Endometrial microvascular endothelial cells (primary cell): Measurements from ENCODE around the gene PTGES. TPM values are rescaled to one million over a fixed set of nuclear protein-coding genes. Genes with fewer than 3 reads are reported as not detected.
"Not testable (repeated sequence)": the region's sequence is repeated elsewhere in the genome, so short reads cannot be mapped to it uniquely, and the experiment has no call there.

ENCODE experiments used
- in situ Hi-C: cut with HindIII; loops from 2 replicates; pipeline ENCODE4 v1.10.0; 2017; ENCODE audit warnings: low sequenced_read_pairs, low pct_unique_long_range_greater_than_20kb; ENCODE audit errors: inconsistent ontology term
- total RNA-seq: library from RNA; depleted of rRNA; stranded (reverse); fragments of >200 nt; gene quantifications from one replicate; pipeline ENCODE4 v1.2.3, GENCODE V29; 2015; ENCODE audit errors: inconsistent ontology term

The PTGES gene
- not detected for total RNA-seq

GRCh38 chr9:129752900-129753729 lies at the start of gene PTGES:
PTGES (minus strand) TSS chr9:129753042; CDS start chr9:129753012, 30 bp downstream.
- in situ Hi-C loops, result no loop called here

GRCh38 chr9:129801504-129801903 lies 48.7 kb upstream of the PTGES start:
- in situ Hi-C loops, result no loop called here

GRCh38 chr9:129798973-129799372 lies 46.1 kb upstream of the PTGES start:
- in situ Hi-C loops, result no loop called here

DNA sequence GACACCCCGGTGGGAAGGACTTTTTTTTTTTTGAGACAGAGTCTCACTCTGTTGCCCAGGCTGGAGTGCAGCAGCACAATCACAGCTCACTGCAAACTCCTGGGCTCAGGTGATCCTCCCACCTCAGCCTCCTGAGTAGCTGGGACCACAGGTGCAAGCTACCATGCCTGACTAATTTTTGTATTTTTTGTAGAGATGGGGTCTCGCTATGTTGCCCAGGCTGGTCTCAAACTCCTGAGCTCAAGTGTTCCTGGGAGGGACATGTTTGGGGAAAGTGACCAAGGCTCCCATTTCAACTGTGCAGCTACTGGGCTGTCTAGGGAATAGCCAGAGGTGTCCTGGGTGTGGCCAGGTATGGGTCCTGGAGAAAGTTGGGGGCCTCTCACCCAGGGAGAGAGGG lies 43.2 kb upstream of the PTGES start:
- in situ Hi-C loops, result not testable (repeated sequence)

DNA sequence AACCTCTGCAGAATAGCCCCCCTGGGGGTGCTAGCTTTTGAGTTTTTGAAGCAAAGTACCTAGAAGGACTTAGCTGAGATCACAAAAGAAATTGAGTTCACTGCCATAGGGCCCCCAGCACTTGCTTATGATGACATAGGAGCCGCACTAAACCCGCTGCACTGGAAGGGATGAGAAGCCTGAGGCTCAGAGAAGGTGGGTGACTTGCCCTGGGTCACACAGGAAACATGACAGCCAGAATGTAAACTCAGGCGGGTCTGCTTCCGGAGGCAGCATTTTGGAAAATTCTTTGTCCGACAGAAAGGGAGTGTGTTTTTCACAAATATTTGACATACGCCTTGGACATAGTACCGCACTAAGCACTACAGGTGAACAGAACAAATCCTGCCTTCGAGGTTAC lies 41.7 kb upstream of the PTGES start:
- in situ Hi-C loops, result no loop called here

DNA sequence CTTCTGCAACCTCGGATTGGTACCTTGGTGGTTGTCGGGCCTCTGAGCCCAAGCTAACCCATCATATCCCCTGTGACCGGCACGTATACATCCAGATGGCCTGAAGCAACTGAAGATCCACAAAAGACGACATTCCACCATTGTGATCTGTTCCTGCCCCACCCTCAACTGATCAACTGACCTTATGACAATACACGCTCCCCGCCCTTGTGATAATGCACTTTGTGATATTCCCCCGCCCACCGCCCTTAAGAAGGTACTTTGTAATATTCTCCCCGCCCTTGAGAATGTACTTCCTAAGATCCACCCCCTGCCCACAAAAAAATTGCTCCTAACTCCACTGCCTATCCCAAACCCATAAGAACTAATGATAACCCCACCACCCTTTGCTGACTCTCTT lies 33.6 kb upstream of the PTGES start:
- in situ Hi-C loops, result no loop called here

DNA sequence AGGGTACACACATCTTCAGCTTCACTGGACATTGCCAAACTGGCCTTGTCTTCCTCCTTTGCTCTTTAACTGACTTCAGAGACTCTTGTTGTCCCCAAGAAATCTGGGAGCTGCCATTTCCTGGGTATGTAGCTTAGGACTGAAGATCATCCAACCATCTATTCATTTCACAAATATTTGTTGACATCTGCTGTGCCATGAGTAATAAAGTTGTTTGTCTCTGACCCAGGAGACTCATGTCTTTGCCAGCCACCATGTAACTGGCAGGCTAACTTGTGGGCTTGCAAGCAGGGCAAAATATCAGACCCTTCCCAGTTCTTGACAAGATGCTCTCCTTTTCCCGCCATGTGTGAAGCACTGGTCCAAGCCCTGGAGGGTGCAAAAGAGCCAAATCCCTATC lies 33.0 kb upstream of the PTGES start:
- in situ Hi-C loops, result no loop called here

DNA sequence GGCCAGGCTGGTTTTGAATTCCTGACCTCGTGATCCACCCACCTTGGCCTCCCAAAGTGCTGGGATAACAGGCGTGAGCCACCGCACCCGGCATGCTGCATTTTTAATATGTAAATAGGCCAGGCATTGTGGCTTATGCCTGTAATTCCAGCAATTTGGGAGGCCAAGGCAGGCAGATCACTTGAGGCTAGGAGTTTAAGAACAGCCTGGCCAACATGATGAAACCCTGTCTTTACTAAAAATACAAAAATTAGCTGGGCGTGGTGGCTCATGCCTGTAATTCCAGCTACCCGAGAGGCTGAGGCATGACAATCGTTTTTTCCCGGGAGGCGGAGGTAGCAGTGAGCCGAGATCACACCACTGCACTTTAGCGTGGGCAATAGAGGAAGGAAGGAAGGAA lies 32.1 kb upstream of the PTGES start:
- in situ Hi-C loops, result not testable (repeated sequence)

GRCh38 chr9:129783516-129784361 lies 30.9 kb upstream of the PTGES start:
- in situ Hi-C loops, result no loop called here

- in situ Hi-C loops, result no loop called here
These were observed 29.1 kb upstream of the PTGES start for GRCh38 chr9:129781981-129782380.

GRCh38 chr9:129781131-129781530 lies 28.3 kb upstream of the PTGES start:
- in situ Hi-C loops, result no loop called here

- in situ Hi-C loops, result no loop called here
These were observed 26.8 kb upstream of the PTGES start for GRCh38 chr9:129779560-129780190.

DNA sequence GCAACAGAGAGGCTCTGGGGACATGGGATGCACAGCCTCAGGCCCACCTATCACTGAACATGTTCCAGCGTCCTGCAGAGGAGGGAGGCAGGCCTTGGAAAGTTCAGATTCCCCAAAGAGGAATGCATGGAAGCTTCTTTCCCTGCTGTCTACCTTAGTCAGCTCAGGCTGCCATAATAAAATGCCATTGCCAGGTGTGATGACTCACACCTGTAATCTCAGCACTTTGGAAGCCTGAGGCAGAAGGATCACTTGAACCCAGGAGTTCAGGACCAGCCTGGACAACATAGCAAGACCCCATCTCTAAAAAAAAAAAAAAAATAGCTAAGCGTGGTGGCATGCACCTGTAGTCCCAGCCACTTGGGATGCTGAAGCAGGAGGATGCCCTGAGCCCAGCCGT lies 25.6 kb upstream of the PTGES start:
- in situ Hi-C loops, result no loop called here

- in situ Hi-C loops, result no loop called here
These were observed 24.9 kb upstream of the PTGES start for GRCh38 chr9:129777769-129778130.

DNA sequence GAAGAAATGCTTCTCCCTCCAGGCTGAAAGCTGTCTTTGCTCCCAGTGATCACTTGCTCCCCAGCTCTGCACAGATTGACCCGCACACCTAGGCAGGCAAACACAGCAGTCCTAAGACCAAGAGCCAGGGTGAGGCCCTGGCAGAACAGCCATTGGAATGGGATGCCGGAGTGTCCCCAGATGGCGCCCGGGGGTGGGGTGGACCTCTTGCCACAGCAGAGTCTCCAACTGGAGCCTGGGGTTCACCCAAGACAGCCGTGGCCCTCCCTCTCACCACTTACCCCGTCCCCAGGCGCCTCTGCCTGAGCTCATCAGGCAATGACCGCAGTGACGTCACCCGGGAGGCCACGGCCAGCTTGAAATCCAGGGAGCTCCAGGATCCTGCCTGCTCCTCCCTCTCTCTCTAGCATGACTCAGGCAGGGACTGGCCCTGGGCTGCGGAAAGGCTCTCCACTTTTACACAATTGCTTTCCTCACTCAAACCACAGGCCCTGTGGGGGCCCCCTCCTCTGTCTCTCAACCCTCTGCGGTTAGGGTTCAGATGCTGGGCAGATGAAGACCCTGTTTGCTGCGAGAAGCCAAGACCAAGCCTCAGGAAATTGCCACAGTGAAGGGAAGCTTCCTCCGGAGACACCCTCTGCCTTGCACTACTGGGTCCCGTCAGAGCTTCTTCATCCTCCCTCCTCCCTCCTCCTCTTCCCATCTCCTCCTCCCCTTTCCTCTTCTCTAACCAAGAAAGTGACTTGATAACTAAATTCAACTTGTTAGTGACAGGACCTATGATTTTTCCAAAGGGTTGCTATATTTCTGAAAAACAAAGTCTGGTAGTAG lies 24.3 kb upstream of the PTGES start:
- in situ Hi-C loops, result no loop called here

DNA sequence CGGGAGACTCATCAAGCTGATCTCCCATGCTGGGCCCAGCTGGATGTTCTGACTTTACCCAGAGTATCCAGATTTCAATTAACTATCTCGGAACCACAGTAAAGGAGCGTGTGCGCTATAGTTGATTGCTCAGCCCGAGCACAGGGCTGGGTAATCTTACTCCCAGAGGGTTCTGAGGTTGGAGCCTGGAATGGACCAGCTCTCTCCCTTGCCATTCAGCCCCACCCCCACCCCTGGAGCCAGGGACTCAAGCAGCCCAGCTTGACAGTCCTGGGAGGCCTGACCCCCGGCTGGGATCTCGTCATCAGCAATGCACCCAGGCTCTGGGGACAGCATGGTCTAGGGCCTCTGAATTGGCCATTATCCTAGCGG lies 23.7 kb upstream of the PTGES start:
- in situ Hi-C loops, result no loop called here

DNA sequence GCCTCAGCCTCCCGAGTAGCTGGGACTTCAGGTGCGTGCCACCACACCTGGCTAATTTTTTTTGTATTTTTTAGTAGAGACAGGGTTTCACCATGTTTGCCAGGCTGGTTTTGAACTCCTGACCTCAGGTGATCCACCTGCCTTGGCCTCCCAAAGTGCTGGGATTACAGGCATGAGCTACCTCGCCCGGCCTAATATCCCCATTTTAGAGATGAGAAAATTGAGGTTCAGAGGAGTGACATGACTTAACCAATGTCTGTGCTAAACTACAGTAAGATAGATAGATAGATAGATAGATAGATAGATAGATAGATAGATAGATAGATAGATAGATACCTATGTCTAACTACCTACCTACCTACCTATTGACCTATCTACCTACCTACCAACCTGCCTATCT lies 23.3 kb upstream of the PTGES start:
- in situ Hi-C loops, result not testable (repeated sequence)

GRCh38 chr9:129775448-129775798 lies 22.6 kb upstream of the PTGES start:
- in situ Hi-C loops, result no loop called here
